NOMO-1 treated with DMSO at 0.1 percent for 48 hours (cell line): Measurements from ENCODE around the gene CYP4B1.

Source experiments
- DNase-seq: peaks from one replicate; lab custom pipeline; 2025; ENCODE audit not compliant: unreplicated experiment; lab: John Stamatoyannopoulos, UW

Gene CYP4B1

DNA sequence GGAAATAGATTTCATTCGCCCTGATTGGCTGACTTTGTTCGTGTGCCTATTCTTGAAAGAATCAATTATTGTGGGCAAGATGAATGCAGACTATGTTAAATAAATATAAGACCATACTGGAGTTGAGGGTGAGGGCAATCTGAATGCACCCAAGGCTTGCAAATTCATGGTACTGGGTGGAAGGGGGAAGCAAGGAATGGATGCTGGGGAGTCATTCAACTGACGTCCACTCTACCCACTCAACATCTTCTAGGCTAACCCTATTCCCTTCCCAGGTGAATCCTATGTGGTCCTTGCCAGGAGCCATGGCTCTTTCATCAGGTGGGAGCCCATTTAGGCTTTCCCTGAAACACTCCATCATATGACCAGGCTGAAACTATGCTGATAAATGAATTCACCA, 5.7 kb upstream of the CYP4B1 start:
- DNase-seq, result no peak

GRCh38 chr1:46797696-46798470, 963 bp upstream of the CYP4B1 start:
- no peak for DNase-seq

GRCh38 chr1:46800742-46801141, 1.9 kb downstream of the CYP4B1 start:
- no peak for DNase-seq

- DNase-seq, result no peak
These were observed 2.6 kb downstream of the CYP4B1 start for GRCh38 chr1:46801323-46802055.

DNA sequence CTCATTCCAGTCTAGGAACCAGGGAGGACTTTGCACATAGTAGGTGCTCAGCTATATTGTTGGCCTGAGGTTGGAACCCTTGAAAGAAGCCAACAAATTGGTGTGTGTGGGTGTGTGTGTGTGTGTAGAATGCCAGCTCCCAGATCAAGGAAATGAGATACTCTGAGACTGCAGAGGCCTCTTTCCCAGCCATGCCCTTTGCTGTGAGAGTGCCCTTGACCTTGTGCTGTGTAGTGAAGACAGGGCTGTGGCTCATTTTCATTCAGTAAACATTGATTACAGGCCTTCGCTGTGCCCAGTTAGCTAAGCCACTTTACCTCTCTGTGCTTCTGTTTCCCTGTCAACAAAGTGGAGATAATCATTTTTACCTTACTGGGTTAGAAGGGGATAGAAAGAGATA, 3.2 kb downstream of the CYP4B1 start:
- DNase-seq, result no peak

GRCh38 chr1:46802901-46803574, 4.2 kb downstream of the CYP4B1 start:
- no peak for DNase-seq

GRCh38 chr1:46804027-46804889, 5.4 kb downstream of the CYP4B1 start:
- no peak for DNase-seq

- DNase-seq, result no peak
These were observed 6.1 kb downstream of the CYP4B1 start for GRCh38 chr1:46804926-46805325.

GRCh38 chr1:46805755-46806154, 6.9 kb downstream of the CYP4B1 start:
- DNase-seq, result no peak

GRCh38 chr1:46806196-46807020, 7.6 kb downstream of the CYP4B1 start:
- no peak for DNase-seq

DNA sequence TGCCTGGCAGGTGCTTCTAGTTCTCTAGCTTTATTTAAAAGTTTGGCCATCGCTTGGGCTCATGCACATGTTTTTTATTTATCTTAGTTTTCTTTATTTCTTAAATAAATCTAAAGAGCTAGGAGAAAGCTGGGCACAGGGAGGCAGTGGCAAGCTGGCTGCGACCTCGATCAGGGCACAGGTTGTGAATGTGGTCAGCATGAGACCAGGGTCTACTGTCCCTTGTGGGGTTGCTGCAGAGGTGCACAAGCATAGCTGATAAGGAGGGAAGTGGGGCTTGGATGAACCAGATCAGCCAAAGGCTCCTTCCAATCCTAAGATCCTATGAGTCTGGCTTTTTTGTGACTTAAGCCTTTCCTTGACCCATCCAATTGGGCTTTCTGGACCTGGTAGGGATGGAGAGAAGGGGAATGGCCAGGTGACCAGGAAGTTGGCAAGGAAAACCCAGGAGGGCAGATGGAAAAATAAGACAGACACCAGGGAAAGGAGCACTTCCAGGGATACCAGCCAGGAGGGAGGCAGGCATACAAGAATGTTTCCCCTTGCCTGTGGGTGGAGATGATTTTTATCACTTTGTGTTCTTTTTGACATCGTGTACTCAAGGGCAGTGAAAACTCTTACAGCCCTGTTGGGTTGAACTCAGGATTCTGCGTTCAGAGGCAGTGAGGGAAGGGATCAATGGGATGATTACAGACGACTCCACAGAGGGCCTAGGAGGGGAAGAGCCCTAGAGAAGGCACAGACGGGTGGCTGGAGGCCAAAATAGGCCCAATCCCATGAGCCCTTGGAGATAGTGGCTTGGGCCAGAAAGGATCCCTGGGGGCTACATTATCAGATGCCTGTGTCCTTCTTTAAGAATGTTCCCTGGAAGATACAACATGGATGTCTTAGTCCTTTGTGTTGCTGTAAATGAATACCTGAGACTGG, 8.5 kb downstream of the CYP4B1 start:
- DNase-seq, result no peak

DNA sequence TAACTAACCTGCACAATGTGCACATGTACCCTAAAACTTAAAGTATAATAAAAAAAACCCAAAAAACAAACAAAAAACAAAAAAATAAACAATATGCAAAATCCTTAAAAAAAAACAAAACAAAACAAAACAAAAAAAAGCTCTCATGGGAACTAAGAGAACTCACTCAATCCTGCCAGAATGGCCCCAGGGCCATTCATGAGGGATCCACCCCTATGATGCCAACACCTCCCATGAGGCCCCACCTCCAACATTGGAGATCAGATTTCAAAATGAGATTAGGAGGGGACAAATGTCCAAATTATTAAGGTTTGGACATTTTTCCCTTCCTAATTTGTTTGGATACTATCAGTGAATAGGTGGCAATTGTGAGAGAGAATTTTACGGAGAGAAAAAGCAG, 10.2 kb downstream of the CYP4B1 start:
- DNase-seq, result no peak

DNA sequence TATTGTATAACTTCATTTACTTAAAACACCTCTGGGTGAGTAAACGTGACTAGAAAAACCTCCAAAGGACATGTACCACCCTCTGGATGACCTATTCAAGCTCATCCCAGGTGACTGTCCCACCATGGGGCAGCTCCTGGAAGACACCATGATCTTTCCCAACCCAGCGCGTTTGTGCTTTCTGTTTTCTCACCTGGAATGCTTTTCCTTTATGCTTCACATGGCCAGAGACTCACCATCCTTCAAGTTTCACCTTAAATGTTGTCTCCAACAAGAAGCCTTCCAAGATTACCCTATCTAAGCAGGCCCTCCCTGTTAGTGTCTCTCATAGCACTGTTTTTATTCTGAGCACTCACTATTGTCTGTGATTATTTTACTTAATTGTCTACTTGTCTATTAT, 11.1 kb downstream of the CYP4B1 start:
- no peak for DNase-seq

DNA sequence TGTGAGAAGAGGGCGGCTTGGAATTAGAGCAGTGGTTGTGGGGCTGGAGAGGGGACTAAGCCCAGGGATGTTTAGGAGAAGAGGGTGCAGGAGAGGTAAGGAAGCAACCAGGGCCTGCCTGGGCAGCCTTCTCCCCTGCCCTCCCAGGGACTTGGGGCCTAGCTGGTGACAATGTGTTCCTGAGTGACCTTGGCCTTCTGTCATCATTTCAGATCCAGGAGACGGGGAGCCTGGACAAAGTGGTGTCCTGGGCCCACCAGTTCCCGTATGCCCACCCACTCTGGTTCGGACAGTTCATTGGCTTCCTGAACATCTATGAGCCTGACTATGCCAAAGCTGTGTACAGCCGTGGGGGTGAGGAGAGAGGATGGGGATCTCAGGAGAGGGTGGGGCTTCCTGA, 11.8 kb downstream of the CYP4B1 start:
- no peak for DNase-seq

DNA sequence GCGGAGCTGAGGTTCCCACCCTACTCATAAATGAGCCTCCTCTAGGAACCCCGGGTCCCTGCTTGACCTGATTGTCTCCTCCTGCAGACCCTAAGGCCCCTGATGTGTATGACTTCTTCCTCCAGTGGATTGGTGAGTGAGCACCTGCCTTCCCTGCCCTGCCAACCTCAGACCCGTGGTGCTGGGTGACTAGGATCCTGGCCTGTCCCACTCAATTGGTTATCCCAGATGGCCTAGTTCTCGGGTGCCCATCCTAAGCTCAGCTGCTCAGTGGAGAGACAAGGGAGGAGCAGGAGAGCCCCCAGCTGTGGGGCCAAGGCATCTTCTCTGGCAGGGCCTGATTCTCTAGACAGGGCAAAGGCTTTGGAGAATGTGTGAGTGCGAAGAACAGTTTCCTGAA, 12.2 kb downstream of the CYP4B1 start:
- no peak for DNase-seq

DNA sequence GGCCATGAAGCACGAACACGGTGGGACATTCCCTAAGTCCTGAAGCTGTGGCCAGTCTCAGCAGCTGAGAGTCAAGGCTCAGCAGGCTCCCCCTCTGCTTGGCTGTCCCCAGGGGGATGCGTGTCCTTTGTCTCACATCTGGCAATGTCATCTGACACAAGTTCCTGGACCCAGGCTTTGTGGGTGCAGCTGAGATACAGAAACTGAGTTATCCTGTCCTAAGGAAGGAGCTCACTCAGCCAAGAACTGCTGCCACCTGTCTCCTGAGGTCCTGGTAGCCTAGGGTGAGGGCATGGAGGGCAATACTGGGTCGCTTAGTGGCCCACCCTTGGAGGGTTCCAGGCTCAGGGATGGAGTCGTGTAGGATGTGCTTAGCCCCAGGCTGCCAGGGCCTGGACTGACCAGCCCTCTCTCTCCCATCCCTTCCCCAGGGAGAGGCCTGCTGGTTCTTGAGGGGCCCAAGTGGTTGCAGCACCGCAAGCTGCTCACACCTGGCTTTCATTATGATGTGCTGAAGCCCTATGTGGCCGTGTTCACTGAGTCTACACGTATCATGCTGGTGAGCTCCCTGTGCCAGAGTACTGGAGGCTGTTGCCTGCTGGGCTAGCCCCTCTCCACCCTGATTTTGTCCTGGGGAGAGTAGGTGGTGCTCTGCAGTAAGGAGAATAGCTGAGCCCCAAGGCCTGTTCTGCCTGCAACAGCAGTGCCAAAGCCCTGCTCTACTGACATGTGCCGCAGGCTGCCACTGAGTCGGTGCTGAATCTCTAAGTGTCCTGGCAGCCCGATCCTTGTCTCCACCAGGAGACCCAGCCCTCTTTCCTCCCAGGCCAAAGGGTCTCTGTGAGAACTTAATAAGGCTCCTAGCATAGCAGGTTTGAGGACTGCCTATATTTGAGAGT, 13.5 kb downstream of the CYP4B1 start:
- no peak for DNase-seq

DNA sequence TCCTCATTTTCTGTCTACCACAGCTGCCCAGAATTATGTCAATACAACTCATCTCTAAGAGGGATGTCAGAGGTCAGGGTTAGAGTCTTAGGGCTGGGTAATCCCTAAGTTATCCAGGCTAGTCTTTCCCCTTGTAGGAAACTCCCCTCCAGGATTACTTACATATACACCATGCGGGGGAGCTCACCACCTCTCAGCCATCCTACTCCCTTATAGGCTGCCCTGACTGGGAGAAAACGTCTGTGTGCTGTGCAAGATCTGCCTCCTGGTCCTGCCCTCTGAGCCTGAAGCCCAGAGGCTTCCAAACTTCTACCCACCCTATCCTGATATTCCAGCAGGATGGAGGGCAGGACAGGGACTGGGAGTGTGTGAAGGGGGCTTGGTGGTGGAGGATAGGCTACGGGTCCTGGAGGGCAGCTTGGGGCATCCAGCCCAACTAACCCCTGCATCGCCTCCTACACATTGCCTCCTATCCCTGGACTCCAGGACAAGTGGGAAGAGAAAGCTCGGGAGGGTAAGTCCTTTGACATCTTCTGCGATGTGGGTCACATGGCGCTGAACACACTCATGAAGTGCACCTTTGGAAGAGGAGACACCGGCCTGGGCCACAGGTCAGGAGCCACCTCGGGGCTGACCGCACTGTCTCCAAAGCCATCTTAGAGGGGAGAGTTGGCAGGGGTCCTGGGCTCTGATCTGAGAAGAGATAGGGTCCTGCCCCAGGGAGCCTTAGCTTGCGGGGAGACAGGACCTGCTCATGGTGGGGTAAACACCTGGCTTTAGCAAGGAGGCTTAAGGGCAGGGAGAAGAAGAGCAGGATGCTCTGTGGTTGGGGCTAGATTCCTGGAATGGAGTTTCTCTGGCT, 14.4 kb downstream of the CYP4B1 start:
- DNase-seq, result no peak
